ENCODE results near the gene ZNF503. TPM values are rescaled to one million over a fixed set of nuclear protein-coding genes. Genes with fewer than 3 reads are reported as not detected.

ZNF503 gene
- total RNA-seq, 2 experiments from 2014 or later = 0.23 to 0.42 TPM

DNA sequence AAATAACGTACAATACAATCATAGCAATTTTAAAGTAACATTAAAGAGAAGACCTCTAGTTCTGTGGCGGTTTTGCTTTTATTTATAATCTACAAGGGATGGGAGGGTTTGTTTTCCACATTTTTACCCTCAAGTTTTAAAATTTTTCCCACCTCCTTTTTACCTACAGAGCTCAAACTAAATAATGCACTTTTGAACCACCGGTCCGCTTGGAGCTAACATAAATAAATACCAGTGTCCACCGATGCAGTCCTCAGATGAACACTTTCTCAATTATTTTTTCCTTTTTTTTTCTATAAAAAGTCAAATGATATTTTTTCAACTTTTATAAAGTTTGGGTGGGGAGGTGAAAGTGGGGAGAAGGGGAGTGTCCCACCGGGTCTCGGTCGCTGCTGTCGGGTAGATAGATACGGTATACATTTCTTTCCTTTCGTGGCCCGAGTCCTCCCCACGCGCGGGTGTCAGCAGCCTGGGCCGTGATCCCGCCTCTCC is 3.3 kb downstream of the ZNF503 start:
- peaks cover 15% of the 10 kb centered on the region for H3K4me1 Mint-ChIP-seq
- no peaks in the 10 kb centered on the region for H3K9me3 Mint-ChIP-seq
- H3K27ac Mint-ChIP-seq = no peak overlapping the region
- DNase-seq = no peak
- POLR2A ChIA-PET = no interaction called here
- H3K36me3 Mint-ChIP-seq = peaks cover 2% of the 10 kb centered on the region
- peaks cover 65% of the 10 kb centered on the region for H3K27me3 Mint-ChIP-seq
- no peak for ATAC-seq (ENCODE audit: low read depth)
- no peak overlapping the region for H3K4me3 Mint-ChIP-seq

DNA sequence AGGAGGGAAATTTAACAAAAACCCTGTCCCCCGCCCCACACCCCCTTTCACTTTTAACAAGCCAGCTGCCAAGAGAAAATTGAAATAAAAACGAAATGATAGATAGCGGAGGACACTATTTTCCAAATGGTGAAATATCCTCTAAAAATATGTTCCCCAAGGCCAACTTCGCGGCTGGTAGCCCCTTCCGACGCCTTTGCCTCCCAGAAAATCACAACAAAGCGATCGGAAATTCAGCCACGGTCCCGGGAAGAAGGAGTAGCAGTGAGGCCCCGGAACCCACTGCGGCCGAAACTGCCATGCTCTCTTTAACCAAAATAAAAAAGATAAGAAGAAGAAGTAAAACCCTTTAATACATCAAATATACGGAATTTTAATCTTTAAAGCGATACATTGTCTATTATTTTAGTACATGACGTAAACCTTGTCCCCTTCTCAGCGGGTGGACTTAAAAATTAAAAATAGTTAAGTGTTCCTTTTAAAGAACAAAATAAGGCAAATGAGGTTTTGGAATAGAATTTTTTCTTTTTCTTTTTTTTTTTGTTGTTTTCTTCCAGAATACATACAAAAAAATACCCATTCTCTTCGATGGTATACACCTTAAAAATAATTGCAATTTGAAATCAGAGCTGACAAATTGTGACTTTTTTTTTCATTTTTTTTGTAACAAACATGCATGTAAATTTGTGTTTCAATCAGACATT is 3.9 kb downstream of the ZNF503 start:
- ATAC-seq (ENCODE audit: low read depth) = no peak

DNA sequence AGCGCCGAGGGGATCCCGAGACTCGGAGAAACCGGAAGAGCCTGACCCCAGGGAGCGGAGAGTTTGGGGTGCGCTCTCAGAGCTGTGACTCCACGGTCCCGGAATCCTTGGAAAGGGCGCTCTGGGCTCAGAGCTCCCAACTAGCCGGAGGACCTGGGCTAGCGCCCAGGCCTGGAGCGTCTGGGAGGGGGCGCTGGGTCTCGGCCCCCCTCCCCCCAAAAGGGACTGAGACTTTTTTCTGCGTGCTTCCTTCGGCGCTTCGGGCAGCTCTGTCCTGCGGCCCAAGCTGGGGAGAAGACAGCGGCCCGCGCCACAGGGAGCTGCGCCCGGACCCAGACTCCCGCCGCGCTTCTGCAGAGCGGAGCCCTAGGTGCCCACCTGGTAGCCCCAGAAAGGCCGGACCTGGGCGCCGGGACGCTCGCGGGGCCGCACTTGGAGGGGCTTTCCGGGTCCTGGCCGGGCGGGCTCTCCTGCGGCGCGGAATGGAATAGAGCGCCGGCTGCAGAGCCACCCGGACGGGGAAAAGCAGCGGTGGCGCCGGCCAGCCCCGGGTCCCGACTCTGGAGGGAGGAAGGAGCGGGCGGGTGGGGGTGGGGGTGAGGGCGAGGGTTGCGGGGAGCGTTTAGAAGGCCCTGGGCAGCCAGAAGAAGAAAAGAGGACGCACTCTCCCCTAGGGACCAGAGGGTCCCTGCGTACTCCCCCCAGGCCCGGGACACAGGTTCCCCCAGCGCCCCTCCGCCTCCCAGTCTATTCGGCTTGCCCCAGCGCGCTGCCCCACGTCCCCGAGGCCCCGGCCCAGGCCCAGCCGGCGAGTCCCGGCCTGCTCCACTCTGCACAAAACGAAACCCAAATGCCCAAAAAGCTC is 4.7 kb downstream of the ZNF503 start:
- H3K27me3 Mint-ChIP-seq = peaks cover 57% of the 10 kb centered on the region
- no peak overlapping the region for H3K27ac Mint-ChIP-seq
- ATAC-seq (ENCODE audit: low read depth) (no peak), DNase-seq (peak; percentile 35)
- POLR2A ChIA-PET = no interaction called here
- H3K4me3 Mint-ChIP-seq = no peak overlapping the region
- peaks cover 8% of the 10 kb centered on the region for H3K4me1 Mint-ChIP-seq
- H3K9me3 Mint-ChIP-seq = no peaks in the 10 kb centered on the region
- H3K36me3 Mint-ChIP-seq = peaks cover 2% of the 10 kb centered on the region

More for the DNA sequence above, 3.9 kb downstream of the ZNF503 start:
- Mint-ChIP-seq H3K27ac (no peak overlapping the region), H3K4me3 (no peak overlapping the region), H3K27me3 (peaks cover 59% of the 10 kb centered on the region), H3K4me1 (peaks cover 11% of the 10 kb centered on the region), H3K9me3 (no peaks in the 10 kb centered on the region), H3K36me3 (peaks cover 2% of the 10 kb centered on the region)
- no peak for DNase-seq
- POLR2A ChIA-PET = no interaction called here

DNA sequence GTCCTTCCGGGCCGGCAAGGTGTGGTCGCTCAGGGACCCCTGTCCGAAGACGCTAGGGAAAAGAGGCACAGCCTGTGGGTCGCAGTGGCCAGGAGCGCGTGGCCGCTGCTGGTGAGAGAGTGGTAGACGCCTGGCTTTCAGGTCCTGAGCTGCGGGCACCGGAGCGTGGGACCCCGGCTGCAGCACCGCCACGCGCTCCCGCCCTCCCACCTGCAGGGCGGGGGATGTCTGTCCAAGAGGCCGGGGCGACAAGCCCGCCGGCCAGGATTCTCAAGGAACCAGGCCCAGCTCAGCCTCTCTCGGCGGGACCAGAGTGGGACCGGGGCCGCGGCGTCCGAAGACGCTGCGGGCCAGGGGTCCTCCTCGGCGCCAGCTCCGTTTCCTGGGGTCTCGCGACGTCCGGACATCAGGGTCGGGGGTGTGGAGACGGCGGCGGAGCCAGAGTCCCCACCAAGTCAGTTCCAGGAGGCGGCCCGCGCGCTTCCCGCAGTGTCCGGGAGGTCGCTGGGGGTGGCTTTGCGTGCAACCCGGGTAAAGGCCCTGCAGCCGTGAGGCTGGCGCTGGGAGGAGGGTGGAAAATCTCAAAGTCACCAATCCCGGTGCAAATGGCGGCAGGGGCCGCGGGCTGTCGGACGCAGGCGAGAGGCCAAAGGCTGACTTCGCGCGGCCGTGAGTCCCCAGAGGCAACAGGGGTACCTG is 5.5 kb downstream of the ZNF503 start:
- H3K4me3 Mint-ChIP-seq = no peak overlapping the region

DNA sequence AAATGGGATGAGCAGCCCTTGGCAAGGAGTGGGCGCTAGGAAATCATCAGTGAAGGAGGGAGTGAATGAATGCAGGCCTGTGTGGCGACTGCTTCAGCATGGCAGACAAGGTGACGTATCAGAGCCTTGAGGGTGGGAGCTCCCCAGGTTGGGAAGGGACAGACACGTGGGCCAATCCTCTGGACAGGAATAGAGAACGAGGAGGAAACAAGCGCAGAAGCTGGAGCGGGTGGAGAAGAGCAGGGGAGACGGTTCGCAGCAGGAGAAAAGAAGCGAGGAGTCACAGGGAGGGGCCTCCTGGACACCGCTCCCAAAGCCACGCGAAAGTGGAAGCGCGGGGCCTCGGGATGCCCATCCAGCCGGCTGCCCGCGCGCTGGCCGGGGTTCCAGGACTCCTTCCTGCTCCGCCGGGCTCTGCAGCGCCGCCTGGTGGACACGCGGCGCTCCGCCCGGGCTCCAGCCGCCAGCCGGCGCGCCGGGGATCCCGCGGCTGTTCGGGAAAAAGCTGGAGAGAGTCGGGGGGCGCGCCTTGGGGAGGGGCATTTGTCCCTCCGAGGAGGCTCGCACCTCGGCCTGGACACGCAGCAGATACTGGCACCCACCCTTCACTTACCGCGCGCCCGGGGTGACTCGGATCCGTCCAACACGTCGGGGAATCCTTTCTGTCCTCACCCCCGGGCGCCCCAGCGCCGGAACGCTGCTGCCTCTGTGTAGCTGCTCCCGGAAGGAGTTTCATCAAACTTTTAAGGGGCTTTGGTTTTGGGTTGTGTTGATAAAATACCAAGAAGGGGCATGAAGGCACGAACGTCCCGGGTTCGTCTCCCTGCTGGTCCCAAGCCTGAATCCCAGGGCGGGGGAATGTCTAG is 6.3 kb downstream of the ZNF503 start:
- H3K4me1 Mint-ChIP-seq = peaks cover 6% of the 10 kb centered on the region
- H3K27ac Mint-ChIP-seq = peak overlapping the region; percentile 52
- peaks cover 56% of the 10 kb centered on the region for H3K27me3 Mint-ChIP-seq
- H3K4me3 Mint-ChIP-seq = peak overlapping the region; percentile 43
- H3K9me3 Mint-ChIP-seq = no peaks in the 10 kb centered on the region
- DNase-seq (peak; percentile 72), ATAC-seq (ENCODE audit: low read depth) (peak; percentile 35)
- H3K36me3 Mint-ChIP-seq = peaks cover 2% of the 10 kb centered on the region
- POLR2A ChIA-PET = no interaction called here

More for the DNA sequence above, 5.5 kb downstream of the ZNF503 start:
- Mint-ChIP-seq H3K9me3 (no peaks in the 10 kb centered on the region), H3K27ac (no peak overlapping the region), H3K4me1 (peaks cover 8% of the 10 kb centered on the region), H3K27me3 (peaks cover 59% of the 10 kb centered on the region), H3K36me3 (peaks cover 2% of the 10 kb centered on the region)
- POLR2A ChIA-PET = no interaction called here
- ATAC-seq (ENCODE audit: low read depth) (no peak), DNase-seq (peak; percentile 33)

DNA sequence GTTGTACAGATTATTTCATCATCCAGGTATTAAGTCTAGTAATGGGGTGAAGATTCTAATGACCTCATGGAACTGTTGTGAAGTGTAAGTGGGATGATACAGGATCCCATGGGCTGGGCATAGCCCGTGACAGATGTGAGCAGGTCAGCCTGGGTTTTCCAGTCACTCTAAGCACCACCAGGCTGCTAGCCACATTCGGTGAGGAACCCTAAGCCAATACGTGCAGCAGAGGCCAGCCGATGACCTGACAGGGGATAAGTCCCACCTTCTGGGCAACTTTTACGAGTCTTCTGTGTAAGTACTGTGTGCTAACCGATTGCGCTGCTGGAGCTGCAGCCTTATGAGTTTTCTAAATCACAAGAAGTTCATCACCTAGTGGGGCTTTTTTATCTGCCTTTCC is 7.3 kb downstream of the ZNF503 start:
- H3K27ac Mint-ChIP-seq = no peak overlapping the region
- DNase-seq (no peak), ATAC-seq (ENCODE audit: low read depth) (no peak)
- no peak overlapping the region for H3K4me3 Mint-ChIP-seq
- POLR2A ChIA-PET = no interaction called here
- H3K36me3 Mint-ChIP-seq = peaks cover 2% of the 10 kb centered on the region
- no peaks in the 10 kb centered on the region for H3K9me3 Mint-ChIP-seq
- peaks cover 54% of the 10 kb centered on the region for H3K27me3 Mint-ChIP-seq
- peaks cover 4% of the 10 kb centered on the region for H3K4me1 Mint-ChIP-seq

DNA sequence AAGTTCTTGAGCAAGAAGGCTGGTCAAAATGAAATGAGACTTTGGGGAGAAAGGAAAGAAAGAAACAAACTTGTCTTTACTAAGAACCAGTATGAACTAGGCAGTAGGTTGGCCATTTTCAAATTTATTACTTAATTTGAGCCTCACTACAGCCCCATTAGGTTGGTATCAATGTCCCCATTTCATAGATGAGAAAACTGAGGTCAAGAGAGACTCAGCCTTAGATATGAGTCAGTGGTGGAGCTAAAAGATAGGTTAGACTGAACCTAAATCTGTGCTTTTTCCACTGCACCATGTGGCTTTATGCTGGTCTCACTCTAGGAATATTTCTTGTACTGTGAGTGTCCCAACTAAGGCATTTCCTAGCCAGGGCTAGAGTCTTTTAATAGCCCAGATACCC is 8.8 kb downstream of the ZNF503 start:
- POLR2A ChIA-PET = no interaction called here
- Mint-ChIP-seq H3K4me3 (no peak overlapping the region), H3K27me3 (peaks cover 48% of the 10 kb centered on the region), H3K4me1 (peaks cover 4% of the 10 kb centered on the region), H3K27ac (no peak overlapping the region), H3K9me3 (no peaks in the 10 kb centered on the region), H3K36me3 (peaks cover 2% of the 10 kb centered on the region)
- DNase-seq (no peak), ATAC-seq (ENCODE audit: low read depth) (no peak)

DNA sequence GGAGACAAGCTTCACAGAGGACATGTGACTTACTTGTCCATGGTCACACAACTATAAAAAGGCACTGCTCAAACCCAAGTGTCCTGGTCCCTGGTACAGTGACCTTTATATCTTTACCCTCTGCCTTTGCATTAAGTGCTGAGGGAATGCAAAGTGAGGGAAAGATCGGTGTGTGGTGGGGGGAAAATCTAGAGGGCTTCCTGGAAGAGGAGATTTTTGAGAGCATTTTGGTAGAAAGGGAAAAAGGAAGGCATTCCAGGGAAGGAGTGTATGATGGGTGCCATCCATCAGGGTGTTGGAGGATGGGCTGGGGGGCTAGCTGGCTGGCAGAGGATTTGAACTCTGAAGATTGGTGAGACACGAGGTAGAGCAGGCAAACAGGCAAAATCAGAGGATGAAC is 9.3 kb downstream of the ZNF503 start:
- peaks cover 2% of the 10 kb centered on the region for H3K36me3 Mint-ChIP-seq
- H3K27me3 Mint-ChIP-seq = peaks cover 44% of the 10 kb centered on the region
- no peaks in the 10 kb centered on the region for H3K9me3 Mint-ChIP-seq
- POLR2A ChIA-PET = no interaction called here
- ATAC-seq (ENCODE audit: low read depth) (no peak), DNase-seq (no peak)
- H3K27ac Mint-ChIP-seq = no peak overlapping the region
- peaks cover 4% of the 10 kb centered on the region for H3K4me1 Mint-ChIP-seq
- no peak overlapping the region for H3K4me3 Mint-ChIP-seq

DNA sequence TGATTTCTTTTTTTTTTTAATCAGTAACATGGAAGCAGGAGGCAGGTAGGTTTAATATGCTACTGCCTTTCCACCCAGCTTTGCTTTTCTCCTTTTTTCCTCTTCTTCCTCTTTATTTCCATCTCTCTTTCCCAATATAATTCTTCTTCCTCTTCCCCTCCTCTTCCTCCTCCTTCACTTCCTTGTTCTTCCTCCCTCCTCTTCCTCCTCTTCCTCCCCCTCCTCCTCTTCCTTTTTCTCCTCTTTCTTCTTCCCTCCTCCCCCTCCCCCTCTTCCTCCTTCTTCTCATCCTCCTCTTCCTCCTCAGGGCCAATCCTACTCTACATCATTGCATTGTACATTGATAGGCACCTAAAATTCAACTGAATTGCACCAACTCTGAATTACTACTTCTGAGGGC is 11.4 kb downstream of the ZNF503 start:
- peaks cover 34% of the 10 kb centered on the region for H3K27me3 Mint-ChIP-seq
- peaks cover 2% of the 10 kb centered on the region for H3K36me3 Mint-ChIP-seq
- no peak for ATAC-seq (ENCODE audit: low read depth)
- no peak for DNase-seq
- H3K27ac Mint-ChIP-seq = no peak overlapping the region
- no peak overlapping the region for H3K4me3 Mint-ChIP-seq
- no peaks in the 10 kb centered on the region for H3K9me3 Mint-ChIP-seq
- H3K4me1 Mint-ChIP-seq = peaks cover 4% of the 10 kb centered on the region
- POLR2A ChIA-PET = no interaction called here

DNA sequence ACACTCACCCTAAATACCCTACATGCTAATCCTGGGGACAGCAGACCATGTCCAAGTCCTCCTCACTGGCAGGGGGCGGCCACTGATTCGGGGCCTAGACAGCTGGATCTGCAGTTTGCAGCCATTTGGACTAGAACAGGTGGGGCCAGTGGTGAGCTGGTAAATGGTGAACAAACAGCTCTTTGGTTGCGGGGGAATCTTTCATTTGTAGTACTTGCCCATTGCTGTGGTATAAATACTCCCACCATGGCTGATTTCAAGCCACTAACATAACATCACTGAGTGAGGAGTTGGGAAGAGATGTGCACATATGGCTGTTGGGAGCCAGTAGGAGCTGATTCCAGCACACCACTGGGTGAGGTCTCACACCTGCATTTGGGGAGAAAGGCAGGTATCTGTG is 13.5 kb downstream of the ZNF503 start:
- Mint-ChIP-seq H3K4me3 (no peak overlapping the region), H3K4me1 (no peaks in the 10 kb centered on the region), H3K27me3 (peaks cover 16% of the 10 kb centered on the region), H3K27ac (no peak overlapping the region), H3K36me3 (no peaks in the 10 kb centered on the region), H3K9me3 (no peaks in the 10 kb centered on the region)
- ATAC-seq (ENCODE audit: low read depth) = no peak
- POLR2A ChIA-PET = no interaction called here
- no peak for DNase-seq

DNA sequence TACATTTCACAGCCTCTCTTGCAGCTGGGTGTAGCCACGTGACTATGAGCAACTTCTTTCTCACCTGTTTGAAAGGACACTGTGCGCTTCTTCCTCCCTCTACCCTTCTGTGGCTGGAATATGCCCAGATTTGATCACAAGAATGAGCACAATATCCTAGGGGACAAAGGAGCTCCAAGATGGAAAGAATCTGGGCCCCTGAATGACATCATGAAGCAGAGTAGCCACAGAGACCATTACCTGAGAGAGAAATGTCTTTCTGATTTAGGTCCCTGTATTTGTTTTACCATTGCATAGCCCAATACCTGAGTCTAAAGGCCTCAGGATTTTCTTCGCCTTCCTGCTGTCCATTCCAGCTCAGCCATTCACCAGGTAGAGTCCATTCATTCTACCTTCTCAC is 15.4 kb downstream of the ZNF503 start:
- ATAC-seq (ENCODE audit: low read depth) = no peak
- no peaks in the 10 kb centered on the region for H3K9me3 Mint-ChIP-seq

DNA sequence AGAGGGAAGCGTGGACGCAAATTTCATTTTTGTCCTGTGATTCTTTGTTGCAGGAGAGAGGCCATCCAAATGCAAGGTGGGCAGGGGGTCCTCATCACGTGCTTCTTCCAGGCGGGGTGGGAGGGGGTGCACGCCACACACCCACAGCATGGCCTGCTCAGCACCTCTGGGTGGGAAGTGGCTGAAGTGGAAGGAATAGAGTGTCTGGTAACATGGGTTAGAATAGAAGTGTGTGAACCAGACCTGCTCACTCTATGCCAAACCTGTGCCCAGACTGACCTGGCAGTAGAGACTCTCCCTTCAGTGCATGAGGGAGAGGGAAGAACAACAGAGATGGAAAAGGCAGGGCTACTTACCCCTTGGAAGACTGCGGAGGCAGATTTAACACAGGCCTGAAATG is 21.7 kb downstream of the ZNF503 start:
- DNase-seq (no peak), ATAC-seq (ENCODE audit: low read depth) (no peak)
- H3K36me3 Mint-ChIP-seq = no peaks in the 10 kb centered on the region
- H3K27ac Mint-ChIP-seq = no peak overlapping the region
- peaks cover 5% of the 10 kb centered on the region for H3K27me3 Mint-ChIP-seq
- POLR2A ChIA-PET = no interaction called here
- no peak overlapping the region for H3K4me3 Mint-ChIP-seq
- no peaks in the 10 kb centered on the region for H3K9me3 Mint-ChIP-seq
- H3K4me1 Mint-ChIP-seq = no peaks in the 10 kb centered on the region

More for the DNA sequence above, 15.4 kb downstream of the ZNF503 start:
- POLR2A ChIA-PET = no interaction called here
- H3K27me3 Mint-ChIP-seq = peaks cover 10% of the 10 kb centered on the region
- no peak overlapping the region for H3K4me3 Mint-ChIP-seq
- no peaks in the 10 kb centered on the region for H3K36me3 Mint-ChIP-seq
- DNase-seq = no peak
- no peak overlapping the region for H3K27ac Mint-ChIP-seq
- H3K4me1 Mint-ChIP-seq = no peaks in the 10 kb centered on the region

DNA sequence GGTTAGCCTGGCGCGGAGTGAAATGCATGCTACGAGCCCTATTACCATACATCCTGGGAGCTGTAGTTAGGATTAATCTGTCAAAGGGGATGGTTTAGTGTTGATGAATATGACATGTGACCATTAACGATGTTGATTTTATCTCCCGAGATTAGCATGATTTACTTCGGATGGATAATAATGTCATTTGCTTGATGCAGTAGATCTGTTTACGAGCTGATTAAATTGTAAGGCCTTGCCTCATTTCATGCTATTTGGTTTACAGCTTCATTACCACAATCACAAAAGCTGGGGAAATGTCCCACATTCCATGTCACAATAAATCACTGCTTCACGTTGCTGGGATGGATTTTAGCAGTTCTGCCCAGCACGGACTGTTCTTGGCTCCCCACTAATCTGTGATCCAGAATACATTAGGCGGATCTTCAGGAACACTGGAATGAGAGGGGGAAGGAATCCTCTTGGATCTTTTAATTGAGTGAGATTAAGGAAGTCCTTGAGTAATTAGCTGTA is 22.3 kb downstream of the ZNF503 start:
- Mint-ChIP-seq H3K4me1 (no peaks in the 10 kb centered on the region), H3K4me3 (no peak overlapping the region), H3K36me3 (no peaks in the 10 kb centered on the region), H3K9me3 (no peaks in the 10 kb centered on the region), H3K27me3 (peaks cover 5% of the 10 kb centered on the region), H3K27ac (no peak overlapping the region)
- DNase-seq (no peak), ATAC-seq (ENCODE audit: low read depth) (no peak)
- POLR2A ChIA-PET = no interaction called here
